Inflammatory macrophage treated with lipopolysaccharide for 4 hours (primary cell): Measurements from ENCODE around the gene TMEM135.
A peak's percentile ranks its signal among the peaks of the same experiment; 100 is the strongest.
"Not testable (repeated sequence)": the region's sequence is repeated elsewhere in the genome, so short reads cannot be mapped to it uniquely, and the experiment has no call there.

ENCODE experiments used
- DNase-seq: peaks from one replicate; pipeline ENCODE4 v3.0.0-alpha.2; 2020

The TMEM135 gene

GRCh38 chr11:87020764-87021365 lies 16.9 kb upstream of the TMEM135 start:
- no peak for DNase-seq

GRCh38 chr11:87022254-87022653 lies 15.5 kb upstream of the TMEM135 start:
- no peak for DNase-seq

- no peak for DNase-seq
These were observed 15.0 kb upstream of the TMEM135 start for GRCh38 chr11:87022738-87023137.

- DNase-seq: not testable (repeated sequence)
These were observed 11.3 kb upstream of the TMEM135 start for GRCh38 chr11:87026415-87026814.

- peak; percentile 71 for DNase-seq
These were observed 7.2 kb upstream of the TMEM135 start for GRCh38 chr11:87030458-87031054.

GRCh38 chr11:87031433-87032170 lies 6.1 kb upstream of the TMEM135 start:
- no peak for DNase-seq

GRCh38 chr11:87033561-87033960 lies 4.2 kb upstream of the TMEM135 start:
- DNase-seq: no peak

GRCh38 chr11:87035976-87036583 lies 1.7 kb upstream of the TMEM135 start:
- peak; percentile 16 for DNase-seq

- no peak for DNase-seq
These were observed 831 bp upstream of the TMEM135 start for GRCh38 chr11:87036756-87037449.

GRCh38 chr11:87038235-87038977 lies 672 bp downstream of the TMEM135 start:
- DNase-seq: peak; percentile 62

- DNase-seq: no peak
These were observed 1.6 kb downstream of the TMEM135 start for GRCh38 chr11:87039371-87039770.

GRCh38 chr11:87043894-87044293 lies 6.2 kb downstream of the TMEM135 start:
- no peak for DNase-seq

- DNase-seq: no peak
These were observed 9.1 kb downstream of the TMEM135 start for GRCh38 chr11:87046824-87047223.

- no peak for DNase-seq
These were observed 18.4 kb downstream of the TMEM135 start for GRCh38 chr11:87056091-87056490.

GRCh38 chr11:87057749-87058148 lies 20.0 kb downstream of the TMEM135 start:
- DNase-seq: no peak

- DNase-seq: no peak
These were observed 22.1 kb downstream of the TMEM135 start for GRCh38 chr11:87059596-87060390.

- DNase-seq: no peak
These were observed 24.0 kb downstream of the TMEM135 start for GRCh38 chr11:87061766-87062165.

- DNase-seq: no peak
These were observed 26.2 kb downstream of the TMEM135 start for GRCh38 chr11:87063982-87064381.

GRCh38 chr11:87072787-87073186 lies 35.1 kb downstream of the TMEM135 start:
- DNase-seq: no peak

GRCh38 chr11:87076260-87076783 lies 38.6 kb downstream of the TMEM135 start:
- no peak for DNase-seq

- peak; percentile 3 for DNase-seq
These were observed 39.2 kb downstream of the TMEM135 start for GRCh38 chr11:87076874-87077429.
